SJSA1 (cell line): Measurements from ENCODE around the gene PHLPP2. TPM values are rescaled to one million over a fixed set of nuclear protein-coding genes. Genes with fewer than 3 reads are reported as not detected.

ENCODE experiments used
- DNase-seq, 2 experiments: peaks; one replicate each; pipeline ENCODE4 v3.0.0-alpha.2; 2015 to 2020; ENCODE audit warnings: low spot score in 2 of 2, low read depth in 1 of 2
- H3K27ac ChIP-seq: fragments of 250-450 bp; sonication (Bioruptor Pico); 2 replicates; pipeline ENCODE4 v1.5.1; 2020; ENCODE audit warnings: mild to moderate bottlenecking, moderate library complexity
- H3K27me3 ChIP-seq: fragments of 250-450 bp; sonication (Bioruptor Pico); replicated peaks from 2 replicates; pipeline ENCODE4 v1.5.1; 2020; ENCODE audit warnings: mild to moderate bottlenecking, moderate library complexity
- H3K36me3 ChIP-seq: fragments of 250-450 bp; sonication (Bioruptor Pico); 2 replicates; pipeline ENCODE4 v1.5.1; 2020; ENCODE audit warnings: mild to moderate bottlenecking
- H3K4me1 ChIP-seq: fragments of 250-450 bp; sonication (Bioruptor Pico); replicated peaks from 2 replicates; pipeline ENCODE4 v1.6.1; 2021; ENCODE audit warnings: mild to moderate bottlenecking
- H3K4me3 ChIP-seq: fragments of 250-450 bp; sonication (Bioruptor Pico); 2 replicates; pipeline ENCODE4 v1.5.1; 2020; ENCODE audit warnings: mild to moderate bottlenecking
- H3K9me3 ChIP-seq: fragments of 250-450 bp; sonication (Bioruptor Pico); replicated peaks from 2 replicates; pipeline ENCODE4 v1.5.1; 2020; ENCODE audit warnings: mild to moderate bottlenecking
- total RNA-seq: library from RNA; depleted of rRNA; stranded (reverse); fragments of >200 nt; shearing (Covaris generic); gene quantifications from 2 replicates; pipeline ENCODE4 v1.2.3, GENCODE V29; 2014

PHLPP2 gene
- total RNA-seq, 1 experiment from 2014 or later, result 9.9 TPM

DNA sequence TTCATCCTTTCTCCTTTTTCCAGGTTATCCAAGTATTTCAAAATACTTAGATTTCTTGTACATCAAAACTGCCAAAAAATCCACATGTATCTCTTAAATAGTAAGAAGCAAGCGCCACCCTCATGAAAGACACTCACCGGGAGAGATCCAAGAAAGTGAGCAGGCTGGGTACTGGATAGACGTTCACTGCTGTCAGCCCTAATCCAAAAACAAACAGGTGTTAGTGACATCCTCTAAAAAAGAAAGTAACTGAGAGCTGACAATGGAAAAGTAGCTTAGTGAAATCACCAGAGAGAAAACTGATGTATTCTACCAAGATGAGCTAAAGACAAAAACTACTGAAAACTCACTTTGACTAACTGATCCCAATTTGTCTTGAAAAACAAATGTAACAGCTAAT, 52.4 kb downstream of the PHLPP2 start:
- no peak overlapping the region for H3K27ac ChIP-seq
- H3K4me1 ChIP-seq, result peaks cover 4% of the 10 kb centered on the region; the same call in 1 of the 2 replicates
- H3K27me3 ChIP-seq, result no peaks in the 10 kb centered on the region
- H3K4me3 ChIP-seq, result no peak overlapping the region
- no peak for DNase-seq
- peaks cover 76% of the 10 kb centered on the region for H3K36me3 ChIP-seq
- H3K9me3 ChIP-seq, result no peaks in the 10 kb centered on the region

DNA sequence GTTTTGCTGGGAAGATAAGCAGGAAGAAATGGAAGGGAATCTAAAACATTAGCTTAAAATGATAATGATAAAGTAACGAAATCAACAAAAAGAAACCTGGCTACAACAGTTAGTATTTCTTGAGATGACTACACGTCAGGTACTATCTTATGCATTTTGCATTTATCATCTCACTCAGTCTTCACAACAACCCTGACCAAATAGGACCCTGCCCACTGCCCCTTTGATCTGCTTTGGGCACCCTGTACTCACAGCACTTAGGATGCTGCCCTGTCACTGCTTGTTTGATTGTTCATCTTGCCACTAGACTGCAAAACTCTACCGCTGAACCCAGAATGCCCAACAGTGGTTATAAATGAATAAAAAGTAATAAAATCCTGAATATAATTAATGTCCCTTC, 53.3 kb downstream of the PHLPP2 start:
- no peak overlapping the region for H3K4me3 ChIP-seq

DNA sequence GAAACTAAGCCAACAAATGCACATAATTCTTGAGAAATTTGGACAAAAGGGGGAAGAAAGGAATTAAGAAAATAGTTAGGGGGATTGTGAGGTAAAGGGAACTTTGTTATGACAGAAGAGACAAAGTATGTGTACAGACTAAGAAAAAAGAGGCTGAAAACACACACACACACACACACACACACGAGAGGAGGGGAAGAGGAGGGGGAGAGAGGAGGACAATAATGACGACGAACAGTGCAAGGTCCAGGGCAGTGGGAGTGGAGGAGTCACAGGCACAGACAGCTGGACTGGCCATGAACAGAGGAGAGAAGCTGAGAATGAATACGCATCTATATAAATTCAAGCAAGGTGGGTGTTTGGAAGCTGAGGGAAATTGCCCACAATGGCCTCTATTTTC, 54.0 kb downstream of the PHLPP2 start:
- Histone ChIP-seq H3K9me3 (no peaks in the 10 kb centered on the region), H3K36me3 (peaks cover 84% of the 10 kb centered on the region), H3K4me1 (peaks cover under 1% of the 10 kb centered on the region; the same call in 1 of the 2 replicates), H3K4me3 (no peak overlapping the region), H3K27me3 (no peaks in the 10 kb centered on the region), H3K27ac (no peak overlapping the region)
- no peak for DNase-seq

More for the DNA sequence above, 53.3 kb downstream of the PHLPP2 start:
- H3K36me3 ChIP-seq, result peaks cover 81% of the 10 kb centered on the region
- DNase-seq, result no peak
- H3K27ac ChIP-seq, result no peak overlapping the region
- H3K27me3 ChIP-seq, result no peaks in the 10 kb centered on the region
- H3K4me1 ChIP-seq, result peaks cover 4% of the 10 kb centered on the region; the same call in 1 of the 2 replicates
- H3K9me3 ChIP-seq, result no peaks in the 10 kb centered on the region

DNA sequence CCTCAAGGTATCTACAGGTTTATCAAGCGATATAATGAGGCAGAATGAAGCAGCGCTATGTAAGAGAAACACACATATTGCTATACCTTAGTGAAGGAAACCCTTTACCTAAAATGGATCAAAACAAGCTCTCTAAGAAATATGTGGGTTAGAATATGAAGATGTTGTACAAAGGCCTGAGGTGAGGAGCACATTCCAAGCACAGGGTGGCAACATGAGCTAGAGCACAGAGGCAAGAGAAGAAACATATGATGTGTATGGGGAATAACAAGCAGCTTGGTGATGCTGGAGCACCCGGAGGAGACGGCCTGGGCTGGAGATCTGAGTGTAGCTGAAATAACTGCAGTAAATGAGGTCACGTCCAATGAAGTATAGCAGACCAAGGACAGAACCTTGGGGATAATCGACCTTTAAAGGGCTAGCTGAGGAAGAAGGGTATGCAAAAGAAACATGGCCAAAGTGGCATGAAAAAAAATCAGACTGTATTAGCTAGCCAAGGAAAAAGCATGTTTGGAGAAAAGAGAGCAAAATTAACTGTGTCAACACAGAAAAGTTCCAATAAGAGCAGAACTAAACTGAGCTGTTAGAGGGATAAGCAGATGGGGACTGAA, 54.5 kb downstream of the PHLPP2 start:
- H3K27me3 ChIP-seq, result no peaks in the 10 kb centered on the region
- no peak overlapping the region for H3K27ac ChIP-seq
- peaks cover 87% of the 10 kb centered on the region for H3K36me3 ChIP-seq
- H3K4me3 ChIP-seq, result no peak overlapping the region
- H3K9me3 ChIP-seq, result no peaks in the 10 kb centered on the region
- DNase-seq, result no peak
- H3K4me1 ChIP-seq, result no peaks in the 10 kb centered on the region

DNA sequence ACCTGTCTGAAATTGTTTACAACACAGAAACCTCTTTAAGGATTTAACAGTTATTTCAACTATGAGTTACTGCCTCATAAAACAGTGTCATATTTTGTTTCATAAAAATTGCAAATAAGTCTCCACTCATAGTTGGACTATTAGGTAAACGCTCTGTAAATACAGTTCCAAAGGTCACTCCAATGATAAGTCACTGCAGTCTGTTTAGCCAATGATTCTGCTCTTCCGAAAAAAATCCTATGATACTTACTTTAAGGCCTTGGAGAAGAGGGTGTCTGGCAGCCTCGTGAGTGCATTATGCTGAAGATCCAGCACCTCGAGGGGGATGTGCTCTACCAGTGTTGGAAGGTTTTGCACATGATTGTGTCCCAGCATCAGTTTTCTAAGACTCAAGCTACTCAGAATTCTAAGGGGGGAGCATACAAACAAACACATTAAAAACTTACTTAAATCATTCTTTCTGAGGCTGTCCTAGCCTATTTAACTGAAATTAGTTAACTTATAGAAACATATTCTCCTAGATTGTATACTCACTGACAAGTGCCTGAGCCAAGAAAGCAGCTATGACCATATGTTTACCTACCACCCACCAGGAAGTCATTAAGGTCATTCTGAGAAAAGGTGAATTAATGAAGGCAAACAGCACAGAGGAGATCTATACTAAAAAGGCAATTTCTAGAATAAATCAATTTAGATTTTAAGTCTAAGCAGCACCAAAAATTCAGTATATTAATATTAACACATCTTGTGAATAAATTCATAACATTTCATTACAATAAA, 57.4 kb downstream of the PHLPP2 start:
- no peak for DNase-seq
- H3K4me1 ChIP-seq, result no peaks in the 10 kb centered on the region
- H3K36me3 ChIP-seq, result peaks cover 88% of the 10 kb centered on the region
- H3K4me3 ChIP-seq, result no peak overlapping the region
- H3K27me3 ChIP-seq, result no peaks in the 10 kb centered on the region
- H3K9me3 ChIP-seq, result no peaks in the 10 kb centered on the region
- no peak overlapping the region for H3K27ac ChIP-seq

DNA sequence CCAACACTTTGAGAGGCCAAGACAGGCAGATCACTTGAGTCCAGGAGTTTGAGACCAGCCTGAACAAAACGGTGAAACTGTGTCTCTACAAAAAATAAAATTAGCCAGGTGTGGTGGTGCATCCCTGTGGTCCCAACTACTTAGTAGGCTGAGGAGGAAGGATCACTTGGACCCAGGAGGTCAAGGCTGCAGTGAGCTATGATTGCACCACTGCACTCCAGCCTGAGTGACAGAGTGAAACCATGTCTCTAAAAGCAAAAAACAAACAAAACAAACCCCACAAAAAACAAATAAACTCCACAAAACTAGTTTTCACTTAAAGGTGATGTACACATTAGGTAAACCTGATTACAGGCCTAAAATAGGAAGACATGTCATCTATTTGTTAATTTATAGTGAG, 58.2 kb downstream of the PHLPP2 start:
- Histone ChIP-seq H3K9me3 (no peaks in the 10 kb centered on the region), H3K27me3 (no peaks in the 10 kb centered on the region), H3K4me3 (no peak overlapping the region), H3K4me1 (no peaks in the 10 kb centered on the region), H3K27ac (no peak overlapping the region), H3K36me3 (peaks cover 90% of the 10 kb centered on the region)
- no peak for DNase-seq

DNA sequence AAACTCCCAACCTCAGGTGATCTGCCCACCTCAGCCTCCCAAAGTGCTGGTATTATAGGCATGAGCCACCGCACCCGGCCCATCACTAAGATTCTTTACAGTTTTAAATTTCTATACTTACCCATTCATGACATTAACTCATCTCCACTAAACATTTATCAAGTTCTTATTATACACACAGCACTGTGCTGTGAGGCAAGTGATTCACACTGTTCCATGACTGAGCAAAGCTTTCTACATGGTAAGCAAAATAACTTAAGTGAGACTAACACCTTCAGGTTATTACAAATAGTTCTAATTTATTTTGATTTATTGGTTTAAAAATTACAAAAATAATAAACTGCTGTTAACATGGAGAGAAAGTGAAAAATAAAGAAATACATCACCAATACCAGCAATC, 65.0 kb downstream of the PHLPP2 start:
- Histone ChIP-seq H3K36me3 (peaks cover 78% of the 10 kb centered on the region), H3K4me1 (no peaks in the 10 kb centered on the region), H3K27me3 (no peaks in the 10 kb centered on the region), H3K27ac (no peak overlapping the region), H3K9me3 (no peaks in the 10 kb centered on the region), H3K4me3 (no peak overlapping the region)
- no peak for DNase-seq

DNA sequence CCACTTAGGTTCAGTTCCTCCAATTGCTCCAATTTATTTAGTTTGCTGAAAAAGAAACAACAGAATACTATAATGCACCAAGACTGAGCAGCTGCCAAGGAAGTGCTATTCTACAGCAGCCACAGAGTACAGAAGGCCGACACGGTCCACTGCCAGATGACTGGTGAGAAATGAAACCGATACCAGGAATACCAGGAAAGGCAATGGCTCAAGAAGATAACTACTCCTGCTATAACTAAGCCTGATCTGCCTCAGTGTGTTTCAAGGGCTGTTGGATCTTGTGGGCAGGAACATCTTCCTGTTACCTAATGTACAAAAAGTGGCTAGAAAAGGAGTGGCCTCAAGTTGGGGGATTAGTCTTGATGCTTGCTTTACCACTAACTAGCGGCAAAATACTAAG, 65.7 kb downstream of the PHLPP2 start:
- H3K27ac ChIP-seq, result no peak overlapping the region
- no peaks in the 10 kb centered on the region for H3K9me3 ChIP-seq
- peaks cover 75% of the 10 kb centered on the region for H3K36me3 ChIP-seq

DNA sequence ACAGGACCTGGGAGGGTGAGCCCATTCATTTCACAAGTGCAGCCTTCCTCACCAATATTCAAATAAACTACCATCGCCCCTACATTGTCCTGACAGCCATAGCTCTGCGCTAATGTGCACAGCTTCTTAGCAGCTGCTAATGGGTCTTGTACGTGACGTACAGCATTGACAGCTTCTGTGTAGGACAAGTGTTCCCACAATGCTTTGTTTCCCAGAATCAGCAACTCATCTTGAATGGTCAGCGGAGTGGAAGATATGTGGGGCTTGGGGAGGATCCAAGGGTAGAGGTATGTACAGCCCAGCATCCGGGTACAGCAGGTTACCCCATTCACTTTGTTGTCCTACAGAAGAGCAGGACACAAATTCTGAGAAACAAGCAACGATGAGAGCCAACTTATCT, 74.8 kb downstream of the PHLPP2 start:
- DNase-seq, result no peak
- H3K36me3 ChIP-seq, result peaks cover 55% of the 10 kb centered on the region
- H3K27ac ChIP-seq, result no peak overlapping the region
- H3K27me3 ChIP-seq, result no peaks in the 10 kb centered on the region
- H3K4me3 ChIP-seq, result no peak overlapping the region
- H3K4me1 ChIP-seq, result no peaks in the 10 kb centered on the region
- H3K9me3 ChIP-seq, result no peaks in the 10 kb centered on the region

More for the DNA sequence above, 65.7 kb downstream of the PHLPP2 start:
- no peaks in the 10 kb centered on the region for H3K4me1 ChIP-seq
- no peaks in the 10 kb centered on the region for H3K27me3 ChIP-seq
- DNase-seq, result no peak
- no peak overlapping the region for H3K4me3 ChIP-seq

DNA sequence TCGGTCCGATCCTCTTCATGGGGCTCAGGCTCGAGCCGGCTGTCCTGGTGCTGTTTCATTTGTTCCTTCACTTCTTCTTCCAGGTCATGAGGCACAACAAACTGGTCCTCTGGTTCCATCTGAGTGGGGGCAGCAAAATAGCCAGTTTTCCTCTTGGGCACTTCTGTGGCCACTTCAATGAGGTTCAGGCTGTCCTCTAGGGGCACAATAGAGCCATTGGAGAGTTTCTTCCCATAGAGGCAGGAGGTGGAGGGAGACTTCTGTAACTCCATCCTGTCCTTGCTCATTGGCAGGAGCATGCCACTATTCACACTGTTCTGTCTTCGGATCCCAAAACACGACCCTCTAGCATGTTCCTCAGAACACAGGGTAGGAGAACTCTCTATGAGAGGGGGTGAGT, 75.6 kb downstream of the PHLPP2 start:
- Histone ChIP-seq H3K27ac (no peak overlapping the region), H3K4me3 (no peak overlapping the region), H3K27me3 (no peaks in the 10 kb centered on the region), H3K9me3 (no peaks in the 10 kb centered on the region), H3K36me3 (peaks cover 56% of the 10 kb centered on the region), H3K4me1 (no peaks in the 10 kb centered on the region)
- no peak for DNase-seq

DNA sequence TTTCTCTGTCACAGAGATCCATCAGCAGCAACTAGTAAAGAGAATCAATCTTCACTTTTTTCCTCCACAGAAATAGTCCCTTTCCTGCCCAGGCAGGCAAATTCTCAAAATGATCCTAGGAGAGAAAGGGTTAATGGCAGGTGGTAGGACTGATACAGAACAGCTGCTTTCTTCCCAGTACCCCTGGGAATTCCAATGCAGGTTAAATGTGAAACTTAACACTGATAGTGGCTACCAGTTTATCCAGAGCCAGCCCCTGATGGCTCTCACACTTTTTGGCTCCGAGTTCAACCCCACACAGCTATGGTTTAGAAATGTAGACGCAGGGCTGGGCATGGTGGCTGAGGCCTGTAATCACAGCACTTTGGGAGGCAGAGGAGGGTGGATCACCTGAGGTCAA, 76.3 kb downstream of the PHLPP2 start:
- Histone ChIP-seq H3K4me1 (no peaks in the 10 kb centered on the region), H3K27ac (no peak overlapping the region), H3K9me3 (no peaks in the 10 kb centered on the region), H3K36me3 (peaks cover 54% of the 10 kb centered on the region), H3K27me3 (no peaks in the 10 kb centered on the region), H3K4me3 (no peak overlapping the region)
- DNase-seq, result no peak

DNA sequence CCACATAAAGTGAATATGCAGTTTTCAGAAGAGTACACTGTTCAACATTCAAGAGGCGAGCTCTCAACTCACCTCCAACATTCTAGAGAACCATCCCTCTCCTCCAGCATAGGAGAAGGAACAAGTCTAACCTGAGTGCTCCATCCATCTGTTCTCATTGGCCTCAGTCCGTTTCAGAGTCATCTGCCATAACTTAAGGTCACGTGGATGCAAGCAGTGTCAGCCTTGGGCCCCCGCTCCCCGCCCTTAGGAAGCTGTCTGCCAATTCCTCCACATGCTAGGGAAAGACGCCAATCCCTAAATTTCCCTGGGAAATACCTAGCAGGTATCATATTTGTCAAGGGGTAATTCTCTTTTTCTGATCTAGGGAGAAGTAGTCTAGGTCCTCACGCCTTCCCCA, 77.1 kb downstream of the PHLPP2 start:
- Histone ChIP-seq H3K27ac (no peak overlapping the region), H3K4me1 (no peaks in the 10 kb centered on the region), H3K9me3 (no peaks in the 10 kb centered on the region), H3K4me3 (no peak overlapping the region), H3K27me3 (no peaks in the 10 kb centered on the region), H3K36me3 (peaks cover 51% of the 10 kb centered on the region)
- no peak for DNase-seq

DNA sequence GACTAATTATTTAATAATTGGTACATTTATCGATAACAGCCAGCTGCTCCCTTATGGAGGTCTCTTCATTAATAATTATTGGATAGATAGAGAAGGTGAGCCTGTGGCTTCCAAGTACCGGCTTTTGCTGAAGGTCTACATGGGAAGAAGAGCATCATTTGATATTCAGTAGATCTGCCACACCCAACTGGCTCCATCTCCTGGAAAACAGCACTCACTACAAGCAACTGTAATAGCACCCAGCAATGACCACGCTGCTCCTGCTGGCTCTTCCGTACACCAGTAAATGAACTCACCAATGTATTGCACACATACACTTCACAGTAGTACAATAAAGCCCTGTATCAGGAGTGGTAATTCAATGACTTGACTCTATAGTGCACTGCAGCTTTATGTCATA, 79.1 kb downstream of the PHLPP2 start:
- no peak for DNase-seq
- H3K4me3 ChIP-seq, result no peak overlapping the region
- H3K36me3 ChIP-seq, result peaks cover 41% of the 10 kb centered on the region
- no peaks in the 10 kb centered on the region for H3K27me3 ChIP-seq
- H3K27ac ChIP-seq, result no peak overlapping the region
- no peaks in the 10 kb centered on the region for H3K9me3 ChIP-seq
- no peaks in the 10 kb centered on the region for H3K4me1 ChIP-seq

DNA sequence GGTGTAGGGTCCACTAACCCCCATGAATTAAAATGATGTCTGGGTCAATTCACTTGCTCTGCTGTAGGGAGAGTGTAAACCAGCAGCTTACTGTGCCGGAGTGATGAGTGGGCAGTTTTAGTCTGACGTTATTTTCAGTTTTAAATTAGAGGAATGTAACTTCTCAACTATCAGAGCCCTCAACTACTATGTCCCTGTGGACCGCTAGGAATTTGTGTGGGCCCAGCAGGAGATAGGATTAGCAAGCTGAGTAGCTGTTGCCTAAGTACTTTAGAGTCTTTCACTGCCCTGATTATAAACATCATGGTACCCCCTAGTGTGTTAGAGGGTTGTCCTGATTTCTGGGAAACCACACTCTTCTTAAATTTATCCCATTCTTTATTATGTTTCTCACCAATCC, 87.1 kb downstream of the PHLPP2 start:
- no peak overlapping the region for H3K4me3 ChIP-seq
- no peaks in the 10 kb centered on the region for H3K4me1 ChIP-seq
- DNase-seq, result no peak
- no peaks in the 10 kb centered on the region for H3K9me3 ChIP-seq
- no peak overlapping the region for H3K27ac ChIP-seq
- no peaks in the 10 kb centered on the region for H3K27me3 ChIP-seq
- H3K36me3 ChIP-seq, result no peaks in the 10 kb centered on the region; the same call in 1 of the 2 replicates
